DND-41 (cell line): ENCODE results near the gene STIMATE.
A peak's percentile ranks its signal among the peaks of the same experiment; 100 is the strongest.

Source experiments
- ATAC-seq: fragments of 200-7000 bp; cut with Tn5 transposase; 3 replicates; pipeline ENCODE4 v1.9.1; 2021; ENCODE audit warnings: low read depth; ENCODE audit not compliant: insufficient read depth
- DNase-seq: peaks from one replicate; pipeline ENCODE4 v3.0.0-alpha.2; 2020
- H2AFZ ChIP-seq: 2 replicates; pipeline ENCODE4 v1.6.0; 2012; ENCODE audit warnings: low read depth, low read length
- H3K27ac ChIP-seq: 2 replicates; pipeline ENCODE4 v1.5.1; 2012; ENCODE audit warnings: low read length, inconsistent platforms
- H3K27me3 ChIP-seq: fragments of 200-600 bp; sonication (generic); 2 replicates; pipeline ENCODE4 v1.6.0; 2012; ENCODE audit warnings: low read length, mild to moderate bottlenecking, inconsistent platforms; ENCODE audit not compliant: insufficient read depth, poor library complexity
- H3K36me3 ChIP-seq: 2 replicates; pipeline ENCODE4 v1.5.1; 2012; ENCODE audit warnings: low read length, inconsistent platforms; ENCODE audit not compliant: insufficient read depth
- H3K4me1 ChIP-seq: 2 replicates; pipeline ENCODE4 v1.5.1; 2012; ENCODE audit warnings: mild to moderate bottlenecking, low read length; ENCODE audit not compliant: insufficient read depth
- H3K4me2 ChIP-seq: 2 replicates; pipeline ENCODE4 v1.6.0; 2012; ENCODE audit warnings: mild to moderate bottlenecking, moderate library complexity, low read length, inconsistent platforms; ENCODE audit not compliant: insufficient read depth
- H3K4me3 ChIP-seq, 2 experiments: fragments of 200-600 bp in 1 of 2; shearing (Covaris generic) in 1 of 2; 2 replicates each; pipeline ENCODE4 v1.5.1; 2012 to 2016; ENCODE audit warnings: inconsistent platforms in 2 of 2, low read length in 2 of 2, mild to moderate bottlenecking in 2 of 2, low read depth in 1 of 2, moderate library complexity in 1 of 2
- H3K79me2 ChIP-seq: 2 replicates; pipeline ENCODE4 v1.6.0; 2012; ENCODE audit warnings: low read length, inconsistent platforms; ENCODE audit not compliant: insufficient read depth
- H3K9ac ChIP-seq: 2 replicates; pipeline ENCODE4 v1.6.0; 2012; ENCODE audit warnings: low read depth, mild to moderate bottlenecking, inconsistent platforms, low read length, moderate library complexity
- H3K9me3 ChIP-seq: 2 replicates; pipeline ENCODE4 v1.5.1; 2012; ENCODE audit warnings: low read length, moderate library complexity, mild to moderate bottlenecking, inconsistent platforms; ENCODE audit not compliant: insufficient read depth, severe bottlenecking
- H4K20me1 ChIP-seq: 2 replicates; pipeline ENCODE4 v1.6.0; 2012; ENCODE audit warnings: low read length; ENCODE audit not compliant: insufficient read depth
- CTCF ChIP-seq: IDR thresholded peaks from 2 replicates; pipeline ENCODE4 v1.5.1; 2012; ENCODE audit warnings: borderline replicate concordance, low read length, moderate library complexity, mild to moderate bottlenecking; ENCODE audit not compliant: poor library complexity, severe bottlenecking; ENCODE audit errors: extremely low read depth
- EZH2 ChIP-seq: IDR thresholded peaks from 3 replicates; pipeline ENCODE4 v1.6.1; 2012; ENCODE audit warnings: borderline replicate concordance, low read depth, mild to moderate bottlenecking, moderate library complexity, low read length, inconsistent platforms; ENCODE audit not compliant: severe bottlenecking

STIMATE gene

GRCh38 chr3:52820736-52821135 is 76.6 kb downstream of the STIMATE start:
- H3K4me3 ChIP-seq: no peak overlapping the region
- H3K27ac ChIP-seq: no peak overlapping the region
- no peaks in the 10 kb centered on the region for H3K36me3 ChIP-seq
- H3K4me1 ChIP-seq: no peaks in the 10 kb centered on the region
- no peak overlapping the region for H2AFZ ChIP-seq
- no peaks in the 10 kb centered on the region for H3K79me2 ChIP-seq
- no peak overlapping the region for H3K4me2 ChIP-seq
- DNase-seq (peak; percentile 20), ATAC-seq (peak; percentile 65)
- H4K20me1 ChIP-seq: no peaks in the 10 kb centered on the region
- no peaks in the 10 kb centered on the region for H3K27me3 ChIP-seq
- TF ChIP-seq CTCF: peak; percentile 61
- no peak for TF ChIP-seq EZH2
- no peak overlapping the region for H3K9ac ChIP-seq
- no peaks in the 10 kb centered on the region for H3K9me3 ChIP-seq

DNA sequence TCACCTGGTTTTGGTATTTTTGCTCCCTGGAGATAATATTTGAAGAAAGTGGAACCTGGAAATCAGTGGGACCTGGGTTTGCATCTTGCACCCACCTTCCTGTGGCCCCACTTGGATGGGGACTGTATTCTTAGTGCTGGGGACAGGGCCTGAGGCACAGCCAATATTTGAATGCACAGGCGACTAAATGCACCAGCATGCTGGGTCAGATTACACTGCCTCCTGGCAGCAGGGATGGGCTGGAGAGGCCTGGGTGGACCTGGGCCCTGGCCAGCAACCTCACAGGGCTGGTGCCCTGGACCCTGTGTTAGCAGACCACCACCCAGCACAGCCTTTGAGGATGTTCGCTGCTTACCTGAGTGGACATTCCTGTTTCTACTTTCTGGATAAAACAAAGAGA is 77.4 kb downstream of the STIMATE start:
- Histone ChIP-seq H3K4me2 (no peak overlapping the region), H3K9me3 (no peaks in the 10 kb centered on the region), H3K27ac (no peak overlapping the region), H4K20me1 (no peaks in the 10 kb centered on the region), H2AFZ (no peak overlapping the region), H3K27me3 (no peaks in the 10 kb centered on the region), H3K36me3 (no peaks in the 10 kb centered on the region), H3K4me1 (no peaks in the 10 kb centered on the region), H3K79me2 (no peaks in the 10 kb centered on the region), H3K9ac (no peak overlapping the region), H3K4me3 (no peak overlapping the region)
- DNase-seq (no peak), ATAC-seq (no peak)
- TF ChIP-seq EZH2: no peak

GRCh38 chr3:52817860-52818259 is 79.5 kb downstream of the STIMATE start:
- ATAC-seq (no peak), DNase-seq (no peak)
- Histone ChIP-seq H3K36me3 (no peaks in the 10 kb centered on the region), H3K9me3 (no peaks in the 10 kb centered on the region), H3K9ac (no peak overlapping the region), H3K4me1 (no peaks in the 10 kb centered on the region), H3K27ac (no peak overlapping the region), H3K27me3 (no peaks in the 10 kb centered on the region), H2AFZ (no peak overlapping the region), H3K4me2 (no peak overlapping the region), H3K4me3 (no peak overlapping the region), H4K20me1 (no peaks in the 10 kb centered on the region), H3K79me2 (no peaks in the 10 kb centered on the region)
- TF ChIP-seq EZH2 (no peak), CTCF (no peak)

DNA sequence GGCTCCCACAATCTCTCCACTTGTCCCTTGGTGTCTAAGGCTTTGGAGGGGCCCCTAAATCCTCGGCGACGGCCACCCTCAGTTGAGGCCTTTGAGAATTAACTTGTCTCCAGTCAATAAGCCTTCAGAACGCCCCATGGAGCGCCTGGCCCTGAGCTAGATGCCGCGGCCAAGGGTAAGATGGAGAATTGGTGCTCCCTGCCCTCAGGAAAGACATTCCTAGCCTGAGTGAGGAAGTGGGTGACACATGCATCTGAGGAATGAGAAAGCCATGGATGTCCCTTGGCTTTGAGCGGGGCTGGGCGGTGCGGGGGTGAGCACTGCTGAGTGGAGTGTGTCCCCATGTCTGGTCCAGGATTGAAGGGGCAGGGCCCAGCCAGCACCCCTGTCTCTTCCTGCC is 80.1 kb downstream of the STIMATE start:
- Histone ChIP-seq H3K4me1 (no peaks in the 10 kb centered on the region), H3K27ac (no peak overlapping the region), H3K79me2 (no peaks in the 10 kb centered on the region), H3K9me3 (no peaks in the 10 kb centered on the region), H3K4me2 (no peak overlapping the region), H2AFZ (no peak overlapping the region), H3K9ac (no peak overlapping the region), H4K20me1 (no peaks in the 10 kb centered on the region), H3K27me3 (no peaks in the 10 kb centered on the region), H3K36me3 (no peaks in the 10 kb centered on the region), H3K4me3 (no peak overlapping the region)
- ATAC-seq: no peak
- TF ChIP-seq EZH2 (no peak), CTCF (no peak)
- DNase-seq: no peak
